Measurements from ENCODE around the gene DNM1.

GRCh38 chr9:128211981-128212281 is 8.8 kb downstream of the DNM1 start:
- TF ChIP-seq CTCF (IDR thresholded peaks at IDR 0.05) (no peak), POLR2A (IDR thresholded peaks at IDR 0.05) (no peak), EP300 (IDR thresholded peaks at IDR 0.05) (no peak)
